ENCODE data around the gene WIPF1.
A peak's percentile ranks its signal among the peaks of the same experiment; 100 is the strongest.

Gene WIPF1

GRCh38 chr2:174535757-174536703 lies 61.6 kb downstream of the WIPF1 start:
- peak in 1 of 14 donors; percentile 71 for DNase-seq

DNA sequence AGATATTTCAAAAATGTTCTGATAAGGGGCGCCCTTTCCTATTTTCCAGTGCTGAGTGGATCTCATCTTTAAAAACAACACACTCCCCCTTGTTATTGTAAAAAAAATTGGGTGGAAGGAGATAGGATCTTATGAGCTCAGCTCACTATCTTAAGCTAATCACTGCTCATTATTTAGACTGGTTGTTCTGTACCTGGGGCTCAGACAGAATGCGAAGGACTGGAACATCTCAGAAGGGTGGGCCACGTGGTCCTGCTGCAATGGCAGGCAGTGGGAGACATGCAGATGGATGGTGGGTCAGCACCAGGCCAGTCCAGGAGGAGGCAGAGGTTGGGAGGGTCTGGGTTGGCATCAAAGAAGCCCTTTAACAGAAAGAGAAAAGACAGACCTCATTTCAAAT lies 62.5 kb downstream of the WIPF1 start:
- DNase-seq, result no peak

GRCh38 chr2:174529916-174530315 lies 67.7 kb downstream of the WIPF1 start:
- no peak for DNase-seq

- DNase-seq, result no peak
Observed at GRCh38 chr2:174527959-174528358, 69.6 kb downstream of the WIPF1 start.

GRCh38 chr2:174527101-174527721 lies 70.4 kb downstream of the WIPF1 start:
- DNase-seq, result no peak

- no peak for DNase-seq
Observed at GRCh38 chr2:174524527-174524926, 73.1 kb downstream of the WIPF1 start.

DNA sequence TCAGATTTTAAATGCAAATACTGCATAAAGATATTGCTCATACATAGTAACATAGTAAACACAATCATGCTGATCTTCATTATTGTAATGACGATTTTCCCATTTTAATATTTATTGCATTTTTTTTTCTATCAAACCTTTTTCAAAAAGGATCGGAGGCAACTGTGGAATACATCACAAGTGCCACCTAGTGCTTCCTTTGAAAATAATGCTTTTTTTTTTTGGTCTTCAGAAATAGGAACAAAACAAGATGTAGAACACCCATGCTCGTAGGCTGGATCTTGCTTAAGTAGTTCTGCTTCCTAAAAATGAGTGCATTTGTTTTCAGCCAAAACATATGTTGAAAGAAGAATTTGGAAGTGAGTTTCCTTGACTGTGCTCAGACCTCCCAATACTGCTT lies 75.1 kb downstream of the WIPF1 start:
- no peak for DNase-seq

DNA sequence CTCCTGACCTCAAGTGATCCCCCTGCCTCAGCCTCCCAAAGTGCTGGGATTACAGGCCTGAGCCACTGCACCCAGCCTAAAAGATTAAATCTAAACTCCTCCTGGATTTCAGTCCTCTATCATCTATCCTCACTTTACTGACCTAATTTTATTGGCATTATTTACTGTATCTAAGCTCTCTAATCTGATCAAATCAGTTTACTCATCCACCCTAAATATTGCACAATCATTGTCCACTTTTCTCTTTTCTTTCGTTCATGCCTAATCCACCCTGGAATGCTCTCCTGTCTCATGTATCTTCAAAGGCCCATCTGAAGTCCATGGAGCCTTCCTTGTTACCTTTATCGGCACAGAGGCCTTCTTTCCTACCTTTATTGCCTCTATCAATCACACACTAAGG lies 79.2 kb downstream of the WIPF1 start:
- no peak for DNase-seq

DNA sequence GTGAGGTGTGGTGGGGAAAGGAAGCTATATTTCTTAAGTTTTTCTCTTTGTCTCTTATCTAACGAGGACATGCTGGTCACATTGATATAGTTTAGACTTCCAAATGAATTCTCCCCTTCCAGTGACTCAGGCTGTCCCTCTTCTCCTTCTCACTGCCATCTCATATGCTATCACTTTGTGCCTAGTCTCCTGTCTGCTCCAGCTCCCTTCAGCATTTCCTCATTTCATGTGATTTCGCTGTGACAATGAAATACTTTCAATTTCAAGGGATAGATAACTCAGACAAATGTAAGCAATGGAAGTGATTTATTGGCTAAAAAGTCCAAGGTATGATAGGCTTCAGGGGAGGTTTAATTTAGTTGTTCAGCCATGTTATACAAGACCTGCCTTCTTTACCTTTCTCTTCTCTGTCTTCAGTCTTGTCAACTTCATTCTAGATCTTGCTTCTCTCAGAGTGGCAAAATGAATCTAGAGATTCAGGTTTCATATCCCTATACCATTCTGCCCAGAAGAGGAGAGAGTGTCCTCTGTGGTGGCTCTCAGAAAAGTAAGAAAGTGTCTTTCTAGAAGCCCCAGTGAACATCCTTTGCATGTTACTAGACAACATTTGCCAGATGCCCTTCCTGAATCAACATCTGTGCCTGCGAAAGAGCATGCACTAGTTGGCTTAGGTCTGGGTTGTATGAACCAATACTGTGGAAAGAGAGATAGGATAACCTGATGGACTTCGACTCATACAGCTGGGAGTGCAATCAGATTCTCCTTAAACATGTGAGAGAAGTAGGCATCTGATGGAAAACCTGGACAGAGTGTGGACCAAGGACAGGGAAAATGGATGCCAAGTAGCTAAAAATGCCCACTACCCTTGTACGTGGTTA lies 80.9 kb downstream of the WIPF1 start:
- DNase-seq, result no peak

GRCh38 chr2:174512345-174512744 lies 85.3 kb downstream of the WIPF1 start:
- no peak for DNase-seq

DNA sequence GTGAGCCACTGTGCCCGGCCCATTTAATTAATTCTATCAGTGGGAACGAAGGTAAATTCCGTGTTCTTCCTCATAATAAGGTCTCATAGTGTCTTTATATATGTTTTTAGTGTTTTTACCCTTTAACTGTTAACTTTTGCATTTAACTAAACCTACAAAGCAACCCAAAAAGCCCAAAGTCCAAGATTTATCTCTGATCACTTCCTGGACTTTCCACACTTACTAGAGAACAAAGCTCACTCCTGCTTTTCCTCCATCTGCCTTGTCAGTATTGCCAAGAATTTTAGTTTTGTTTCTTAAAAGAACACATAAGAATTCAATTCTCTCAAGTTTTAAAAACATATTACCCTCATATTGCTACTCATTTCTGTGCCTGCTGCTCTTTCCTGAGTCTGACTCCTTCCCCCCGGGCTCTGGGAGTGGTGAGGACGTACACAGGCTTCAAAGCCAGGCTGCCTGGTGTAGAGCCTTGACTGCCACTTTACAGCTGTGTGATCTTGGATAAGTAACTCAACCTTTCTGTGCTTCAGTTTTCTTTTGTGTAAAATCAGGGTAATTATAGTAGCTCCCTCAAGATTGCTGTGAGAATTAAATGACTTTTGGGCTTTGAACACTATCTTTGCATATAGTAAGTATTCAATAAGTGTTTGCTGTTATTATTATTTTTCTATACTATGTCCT lies 85.9 kb downstream of the WIPF1 start:
- DNase-seq, result no peak

GRCh38 chr2:174510583-174511189 lies 86.9 kb downstream of the WIPF1 start:
- no peak for DNase-seq
